Measurements from ENCODE around the gene HOXB8. TPM values are rescaled to one million over a fixed set of nuclear protein-coding genes. Genes with fewer than 3 reads are reported as not detected.

The HOXB8 gene
- total RNA-seq, 1 donor from 2014 or later, result not detected

DNA sequence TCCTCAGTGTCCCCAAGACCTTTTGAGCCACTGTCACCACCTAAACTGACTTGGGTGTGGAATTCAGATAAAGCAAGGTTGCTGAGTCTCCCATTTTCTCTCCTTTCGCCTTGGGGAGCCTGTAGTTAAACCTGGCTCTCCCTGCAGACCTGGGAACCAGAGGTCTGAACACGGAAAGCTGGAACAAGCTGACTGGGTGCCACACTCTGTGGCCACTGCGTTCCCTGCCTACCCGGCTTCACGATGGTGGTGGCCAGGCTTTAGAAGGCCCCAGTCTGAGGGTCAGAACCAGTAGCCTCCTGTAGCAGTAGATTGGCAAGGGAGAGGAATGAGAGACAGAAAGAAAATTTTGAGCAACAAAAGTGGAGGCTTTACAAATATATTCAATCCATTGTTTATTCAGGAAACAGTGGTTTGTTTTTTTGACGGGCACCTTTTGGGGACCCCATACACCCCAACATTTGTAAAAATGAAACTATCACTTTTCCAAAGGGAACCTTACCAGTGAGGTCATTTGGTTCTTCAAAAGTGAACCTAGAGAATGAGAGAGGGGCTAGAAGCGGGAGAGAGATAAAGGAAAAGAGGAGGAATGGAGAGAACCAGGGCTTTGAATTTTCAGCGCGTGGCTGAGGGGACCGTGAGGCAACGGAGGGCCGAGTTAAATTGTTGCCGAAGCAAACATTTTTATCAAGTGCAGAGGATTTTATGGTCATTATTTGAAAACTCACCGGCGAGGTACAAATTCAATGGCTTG, 1.8 kb upstream of the HOXB8 start:
- Histone ChIP-seq H3K4me1 (peaks cover 40% of the 10 kb centered on the region), H3K27ac (replicated peaks) (no peak overlapping the region), H3K36me3 (no peaks in the 10 kb centered on the region), H3K9me3 (replicated peaks) (no peaks in the 10 kb centered on the region), H3K4me3 (no peak overlapping the region), H3K27me3 (ENCODE audit: low read depth) (peaks cover 100% of the 10 kb centered on the region)
- TF ChIP-seq, protein P1, sequence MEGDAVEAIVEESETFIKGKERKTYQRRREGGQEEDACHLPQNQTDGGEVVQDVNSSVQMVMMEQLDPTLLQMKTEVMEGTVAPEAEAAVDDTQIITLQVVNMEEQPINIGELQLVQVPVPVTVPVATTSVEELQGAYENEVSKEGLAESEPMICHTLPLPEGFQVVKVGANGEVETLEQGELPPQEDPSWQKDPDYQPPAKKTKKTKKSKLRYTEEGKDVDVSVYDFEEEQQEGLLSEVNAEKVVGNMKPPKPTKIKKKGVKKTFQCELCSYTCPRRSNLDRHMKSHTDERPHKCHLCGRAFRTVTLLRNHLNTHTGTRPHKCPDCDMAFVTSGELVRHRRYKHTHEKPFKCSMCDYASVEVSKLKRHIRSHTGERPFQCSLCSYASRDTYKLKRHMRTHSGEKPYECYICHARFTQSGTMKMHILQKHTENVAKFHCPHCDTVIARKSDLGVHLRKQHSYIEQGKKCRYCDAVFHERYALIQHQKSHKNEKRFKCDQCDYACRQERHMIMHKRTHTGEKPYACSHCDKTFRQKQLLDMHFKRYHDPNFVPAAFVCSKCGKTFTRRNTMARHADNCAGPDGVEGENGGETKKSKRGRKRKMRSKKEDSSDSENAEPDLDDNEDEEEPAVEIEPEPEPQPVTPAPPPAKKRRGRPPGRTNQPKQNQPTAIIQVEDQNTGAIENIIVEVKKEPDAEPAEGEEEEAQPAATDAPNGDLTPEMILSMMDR (IDR thresholded peaks at IDR 0.05; ENCODE audit: borderline replicate concordance), result no peak
- intact Hi-C loops (cut with micrococcal nuclease), result loop anchor here (10.0 kb wide), 1 partner anchor 282 kb away; no protein-coding TSS in a partner anchor
- no peak for DNase-seq

- H3K4me3 ChIP-seq, result no peak overlapping the region
- H3K4me1 ChIP-seq, result peaks cover 47% of the 10 kb centered on the region
- TF ChIP-seq, protein P1 (IDR thresholded peaks at IDR 0.05; ENCODE audit: borderline replicate concordance), result no peak
- H3K27ac ChIP-seq (replicated peaks), result no peak overlapping the region
- DNase-seq, result no peak
- peaks cover 100% of the 10 kb centered on the region for H3K27me3 ChIP-seq (ENCODE audit: low read depth)
- H3K36me3 ChIP-seq, result no peaks in the 10 kb centered on the region
- intact Hi-C loops (cut with micrococcal nuclease), result loop anchor here (10.0 kb wide), 1 partner anchor 281 kb away; no protein-coding TSS in a partner anchor
- no peaks in the 10 kb centered on the region for H3K9me3 ChIP-seq (replicated peaks)
Measured at GRCh38 chr17:48615963-48616716, 1.0 kb upstream of the HOXB8 start.

DNA sequence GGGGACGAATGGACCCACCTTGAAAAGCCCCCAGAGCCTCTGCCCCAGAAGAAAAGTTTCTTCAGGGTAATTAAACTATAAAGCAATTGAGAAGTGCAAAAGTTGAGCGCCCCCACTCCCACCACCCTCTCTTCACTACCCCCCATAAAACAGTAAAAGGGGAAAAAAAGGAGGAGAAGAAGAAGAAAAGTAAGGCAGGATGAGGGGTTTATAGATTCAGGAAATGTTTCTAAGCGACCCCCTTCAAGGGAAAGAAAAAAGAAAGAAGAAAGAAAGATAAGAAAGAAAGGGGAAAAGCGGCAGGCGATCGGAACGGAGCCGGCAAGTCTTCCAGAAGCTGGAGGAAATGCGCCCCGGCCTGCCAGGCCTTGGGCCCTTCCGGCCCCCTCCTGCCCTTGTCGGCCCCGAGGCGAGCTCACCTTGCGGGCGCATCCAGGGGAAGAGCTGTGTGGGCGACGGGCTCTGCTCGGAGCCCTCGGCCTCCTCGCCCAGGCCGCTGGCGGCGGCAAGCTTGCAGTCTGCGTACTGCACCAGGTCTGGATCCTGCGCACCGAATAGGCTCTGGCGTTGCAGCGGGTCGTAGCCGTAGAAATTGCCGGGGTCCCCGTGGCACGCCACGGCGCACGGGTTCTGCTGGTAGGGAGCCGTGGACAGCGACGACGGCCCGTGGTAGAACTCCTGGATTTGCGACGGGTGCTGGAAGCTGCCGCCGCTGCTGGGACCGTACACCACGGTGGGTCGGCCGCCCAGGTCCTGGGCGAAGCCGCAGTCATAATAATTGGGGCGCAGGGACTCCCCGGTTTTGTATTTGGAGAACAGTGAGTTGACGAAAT, 1.0 kb downstream of the HOXB8 start:
- no peaks in the 10 kb centered on the region for H3K36me3 ChIP-seq
- no peak for DNase-seq
- intact Hi-C loops (cut with micrococcal nuclease), result loop anchor here (10.0 kb wide), 1 partner anchor 279 kb away; no protein-coding TSS in a partner anchor
- H3K9me3 ChIP-seq (replicated peaks), result no peaks in the 10 kb centered on the region
- peaks cover 61% of the 10 kb centered on the region for H3K4me1 ChIP-seq
- peak overlapping the region; percentile 35 for H3K4me3 ChIP-seq
- H3K27me3 ChIP-seq (ENCODE audit: low read depth), result peaks cover 100% of the 10 kb centered on the region
- TF ChIP-seq, protein P1 (IDR thresholded peaks at IDR 0.05; ENCODE audit: borderline replicate concordance), result no peak
- H3K27ac ChIP-seq (replicated peaks), result no peak overlapping the region

GRCh38 chr17:48612854-48613691, 2.0 kb downstream of the HOXB8 start:
- peak overlapping the region; percentile 63 for H3K4me3 ChIP-seq
- H3K9me3 ChIP-seq (replicated peaks), result no peaks in the 10 kb centered on the region
- intact Hi-C loops (cut with micrococcal nuclease), result loop anchor here (10.0 kb wide), 1 partner anchor 278 kb away; no protein-coding TSS in a partner anchor
- no peaks in the 10 kb centered on the region for H3K36me3 ChIP-seq
- H3K4me1 ChIP-seq, result peaks cover 57% of the 10 kb centered on the region
- no peak for DNase-seq
- TF ChIP-seq, protein P1 (IDR thresholded peaks at IDR 0.05; ENCODE audit: borderline replicate concordance), result peak; percentile 46
- H3K27me3 ChIP-seq (ENCODE audit: low read depth), result peaks cover 100% of the 10 kb centered on the region
- peak overlapping the region; percentile 23 for H3K27ac ChIP-seq (replicated peaks)
